Measurements from ENCODE around the gene PRDM16. TPM values are rescaled to one million over a fixed set of nuclear protein-coding genes. Genes with fewer than 3 reads are reported as not detected.

PRDM16 gene
- total RNA-seq, 1 experiment from 2014 or later, result 0.04 TPM

DNA sequence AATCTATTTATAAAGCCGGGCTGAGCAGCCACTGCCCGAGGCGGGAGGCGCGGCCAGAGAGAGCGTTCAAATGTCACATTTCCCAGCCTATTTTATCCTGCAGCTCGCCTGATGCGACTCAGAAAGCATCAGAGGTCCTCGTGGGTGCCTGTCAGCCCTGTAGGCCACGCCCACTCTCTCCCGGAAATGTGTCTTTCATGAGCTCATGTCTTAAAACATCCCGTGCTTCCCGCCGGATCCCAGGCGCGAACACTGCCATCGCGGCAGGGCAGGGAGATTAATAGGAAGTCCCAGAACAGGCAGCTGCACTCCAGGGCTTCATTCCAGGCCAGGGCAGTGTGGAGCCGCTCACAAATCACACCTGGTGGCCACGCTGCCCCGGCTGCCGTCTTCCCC, 117.5 kb downstream of the PRDM16 start:
- H3K27me3 ChIP-seq (ENCODE audit: low read length), result peaks cover 56% of the 10 kb centered on the region
- intact Hi-C loops (cut with micrococcal nuclease), result no loop called here
- TF ChIP-seq, protein P1, sequence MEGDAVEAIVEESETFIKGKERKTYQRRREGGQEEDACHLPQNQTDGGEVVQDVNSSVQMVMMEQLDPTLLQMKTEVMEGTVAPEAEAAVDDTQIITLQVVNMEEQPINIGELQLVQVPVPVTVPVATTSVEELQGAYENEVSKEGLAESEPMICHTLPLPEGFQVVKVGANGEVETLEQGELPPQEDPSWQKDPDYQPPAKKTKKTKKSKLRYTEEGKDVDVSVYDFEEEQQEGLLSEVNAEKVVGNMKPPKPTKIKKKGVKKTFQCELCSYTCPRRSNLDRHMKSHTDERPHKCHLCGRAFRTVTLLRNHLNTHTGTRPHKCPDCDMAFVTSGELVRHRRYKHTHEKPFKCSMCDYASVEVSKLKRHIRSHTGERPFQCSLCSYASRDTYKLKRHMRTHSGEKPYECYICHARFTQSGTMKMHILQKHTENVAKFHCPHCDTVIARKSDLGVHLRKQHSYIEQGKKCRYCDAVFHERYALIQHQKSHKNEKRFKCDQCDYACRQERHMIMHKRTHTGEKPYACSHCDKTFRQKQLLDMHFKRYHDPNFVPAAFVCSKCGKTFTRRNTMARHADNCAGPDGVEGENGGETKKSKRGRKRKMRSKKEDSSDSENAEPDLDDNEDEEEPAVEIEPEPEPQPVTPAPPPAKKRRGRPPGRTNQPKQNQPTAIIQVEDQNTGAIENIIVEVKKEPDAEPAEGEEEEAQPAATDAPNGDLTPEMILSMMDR (conservative IDR thresholded peaks at IDR 0.05; ENCODE audit: low read depth, low read length), result no peak
- TF ChIP-seq EZH2 (IDR thresholded peaks at IDR 0.05; ENCODE audit: low read length, unreplicated experiment), result no peak
- no peak for TF ChIP-seq EZH2phosphoT487 (IDR thresholded peaks at IDR 0.05; ENCODE audit: borderline replicate concordance, low read length)
- no peaks in the 10 kb centered on the region for H3K4me1 ChIP-seq (ENCODE audit: insufficient read depth, low read length)
- ATAC-seq (no peak), DNase-seq (peak; percentile 18)
- H3K9me3 ChIP-seq (ENCODE audit: low read length), result peaks cover 8% of the 10 kb centered on the region; the same call in 1 of the 2 replicates
- H2AFZ ChIP-seq (ENCODE audit: low read length), result no peak overlapping the region
- no peak overlapping the region for H3K4me3 ChIP-seq (ENCODE audit: low read length)
- H3K9me2 ChIP-seq (replicated peaks; ENCODE audit: low read length), result no peaks in the 10 kb centered on the region
- no peaks in the 10 kb centered on the region for H4K20me1 ChIP-seq (ENCODE audit: low read length)
- H3K9ac ChIP-seq (ENCODE audit: low read length), result no peak overlapping the region
- peaks cover 4% of the 10 kb centered on the region for H3F3A ChIP-seq (ENCODE audit: low read length, unreplicated experiment)
- ChIA-PET POLR2A (ENCODE audit: unreplicated experiment) (no interaction called here), CTCF (no interaction called here)
- no peaks in the 10 kb centered on the region for H3K36me3 ChIP-seq (ENCODE audit: low read depth, low read length)
- H3K4me2 ChIP-seq (ENCODE audit: low read length), result no peak overlapping the region
- no TSS peak for BruUV-seq (replicated peaks)
- H3K79me2 ChIP-seq (ENCODE audit: low read length), result no peaks in the 10 kb centered on the region
- no peak overlapping the region for H3K27ac ChIP-seq (ENCODE audit: low read length)

DNA sequence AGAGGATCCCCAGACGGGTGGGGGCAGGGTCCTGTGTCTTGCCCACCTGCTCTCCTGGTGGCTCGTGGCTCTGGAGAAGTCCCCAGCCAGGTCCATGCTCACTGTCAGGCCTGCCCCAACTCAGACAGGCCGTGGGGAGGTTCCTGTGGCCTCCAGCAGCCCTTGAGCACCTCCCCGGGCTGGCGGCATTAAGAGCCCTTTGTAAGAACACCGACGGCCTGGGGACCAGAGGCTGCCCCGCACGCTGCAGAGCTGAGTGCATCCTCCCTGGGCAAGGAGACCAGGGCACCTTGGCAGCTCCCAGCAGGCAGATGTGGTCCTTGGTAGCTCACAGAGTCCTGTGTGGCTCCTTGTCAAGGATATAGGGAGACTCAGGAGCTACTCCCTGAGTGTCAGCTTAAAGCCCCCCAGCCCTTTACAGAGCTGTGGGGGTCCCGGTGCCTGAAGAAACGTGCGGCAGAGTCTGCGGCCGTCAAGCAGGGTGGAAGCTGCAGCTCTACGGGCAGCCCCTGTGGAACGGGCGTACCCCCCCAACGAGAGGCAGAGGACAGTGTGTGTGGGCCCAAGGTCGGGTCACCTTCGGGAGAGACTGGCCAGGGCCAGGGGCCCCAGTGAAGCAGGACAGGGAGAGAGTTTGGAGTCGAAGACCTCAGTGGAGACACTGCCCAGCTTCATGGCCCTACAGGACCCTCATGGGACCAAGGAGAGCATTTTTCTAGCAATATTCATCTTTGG, 118.6 kb downstream of the PRDM16 start:
- H3K36me3 ChIP-seq (ENCODE audit: low read depth, low read length), result no peaks in the 10 kb centered on the region

More for the DNA sequence above, 118.6 kb downstream of the PRDM16 start:
- Histone ChIP-seq H3K9me2 (replicated peaks; ENCODE audit: low read length) (no peaks in the 10 kb centered on the region), H3K9me3 (ENCODE audit: low read length) (0 out of 2 replicates have a peak, but pooled peaks cover 6% of the 10 kb centered on the region), H3K79me2 (ENCODE audit: low read length) (no peaks in the 10 kb centered on the region), H3K4me3 (ENCODE audit: low read length) (no peak overlapping the region), H3K9ac (ENCODE audit: low read length) (no peak overlapping the region), H3K4me2 (ENCODE audit: low read length) (no peak overlapping the region), H2AFZ (ENCODE audit: low read length) (no peak overlapping the region), H3F3A (ENCODE audit: low read length, unreplicated experiment) (no peaks in the 10 kb centered on the region), H3K4me1 (ENCODE audit: insufficient read depth, low read length) (no peaks in the 10 kb centered on the region), H4K20me1 (ENCODE audit: low read length) (no peaks in the 10 kb centered on the region), H3K27ac (ENCODE audit: low read length) (no peak overlapping the region), H3K27me3 (ENCODE audit: low read length) (peaks cover 66% of the 10 kb centered on the region)
- DNase-seq, result no peak
- intact Hi-C loops (cut with micrococcal nuclease), result no loop called here
- ChIA-PET CTCF (no interaction called here), POLR2A (ENCODE audit: unreplicated experiment) (no interaction called here)
- no peak for ATAC-seq
- TF ChIP-seq EZH2 (IDR thresholded peaks at IDR 0.05; ENCODE audit: low read length, unreplicated experiment) (no peak), EZH2phosphoT487 (IDR thresholded peaks at IDR 0.05; ENCODE audit: borderline replicate concordance, low read length) (no peak)
- TF ChIP-seq, protein P1 (conservative IDR thresholded peaks at IDR 0.05; ENCODE audit: low read depth, low read length), result no peak
- BruUV-seq (replicated peaks), result no TSS peak
